ENCODE data around the gene CTAGE1. TPM values are rescaled to one million over a fixed set of nuclear protein-coding genes. Genes with fewer than 3 reads are reported as not detected.

Gene CTAGE1
- total RNA-seq, 1 donor from 2014 or later, result not detected

GRCh38 chr18:22385718-22386117, 32.0 kb downstream of the CTAGE1 start:
- no peak overlapping the region for H3K4me3 Mint-ChIP-seq

GRCh38 chr18:22378672-22379282, 38.9 kb downstream of the CTAGE1 start:
- Histone ChIP-seq H3K4me2 (no peak overlapping the region), H3K27me3 (peaks cover 45% of the 10 kb centered on the region), H3K27ac (no peak overlapping the region), H3K79me2 (ENCODE audit: low read depth) (no peaks in the 10 kb centered on the region), H4K20me1 (ENCODE audit: low read depth) (no peaks in the 10 kb centered on the region), H3K4me1 (no peaks in the 10 kb centered on the region), H3K9me3 (ENCODE audit: low read depth) (no peaks in the 10 kb centered on the region), H3F3A (ENCODE audit: low read depth) (no peaks in the 10 kb centered on the region), H3K36me3 (no peaks in the 10 kb centered on the region), H2AFZ (replicated peaks) (no peak overlapping the region), H3K4me3 (no peak overlapping the region), H3K9ac (no peak overlapping the region)
- Mint-ChIP-seq H3K4me3 (no peak overlapping the region), H3K9me3 (no peaks in the 10 kb centered on the region), H3K27me3 (ENCODE audit: insufficient read depth, low read depth) (no peaks in the 10 kb centered on the region), H3K4me1 (no peaks in the 10 kb centered on the region), H3K27ac (no peak overlapping the region), H3K36me3 (no peaks in the 10 kb centered on the region)
- DNase-seq (ENCODE audit: low spot score), result peak; percentile 67
- TF ChIP-seq CTCF (IDR thresholded peaks at IDR 0.05) (peak; percentile 70), EZH2phosphoT487 (IDR thresholded peaks at IDR 0.05) (no peak)

More at GRCh38 chr18:22385718-22386117, 32.0 kb downstream of the CTAGE1 start:
- no peaks in the 10 kb centered on the region for H3K27me3 Mint-ChIP-seq (ENCODE audit: insufficient read depth, low read depth)
- Histone ChIP-seq H3K4me1 (no peaks in the 10 kb centered on the region), H2AFZ (replicated peaks) (no peak overlapping the region), H3K4me2 (no peak overlapping the region), H3K27ac (no peak overlapping the region), H3F3A (ENCODE audit: low read depth) (no peaks in the 10 kb centered on the region), H3K4me3 (no peak overlapping the region), H3K27me3 (peaks cover 8% of the 10 kb centered on the region), H4K20me1 (ENCODE audit: low read depth) (no peaks in the 10 kb centered on the region), H3K9me3 (ENCODE audit: low read depth) (no peaks in the 10 kb centered on the region), H3K9ac (no peak overlapping the region), H3K79me2 (ENCODE audit: low read depth) (no peaks in the 10 kb centered on the region), H3K36me3 (no peaks in the 10 kb centered on the region)
- H3K4me1 Mint-ChIP-seq, result no peaks in the 10 kb centered on the region
- no peak overlapping the region for H3K27ac Mint-ChIP-seq
- H3K36me3 Mint-ChIP-seq, result no peaks in the 10 kb centered on the region
- DNase-seq (ENCODE audit: low spot score), result no peak
- no peaks in the 10 kb centered on the region for H3K9me3 Mint-ChIP-seq
- TF ChIP-seq EZH2phosphoT487 (IDR thresholded peaks at IDR 0.05) (no peak), CTCF (IDR thresholded peaks at IDR 0.05) (no peak), EZH2 (IDR thresholded peaks at IDR 0.05) (no peak)

GRCh38 chr18:22377769-22378168, 39.9 kb downstream of the CTAGE1 start:
- Histone ChIP-seq H2AFZ (replicated peaks) (no peak overlapping the region), H3K27me3 (peaks cover 45% of the 10 kb centered on the region), H3K79me2 (ENCODE audit: low read depth) (no peaks in the 10 kb centered on the region), H3K9ac (no peak overlapping the region), H3K4me1 (no peaks in the 10 kb centered on the region), H3K36me3 (no peaks in the 10 kb centered on the region), H3K27ac (no peak overlapping the region), H3K4me2 (no peak overlapping the region), H4K20me1 (ENCODE audit: low read depth) (no peaks in the 10 kb centered on the region), H3K4me3 (no peak overlapping the region), H3K9me3 (ENCODE audit: low read depth) (no peaks in the 10 kb centered on the region), H3F3A (ENCODE audit: low read depth) (no peaks in the 10 kb centered on the region)
- Mint-ChIP-seq H3K4me3 (no peak overlapping the region), H3K36me3 (no peaks in the 10 kb centered on the region), H3K9me3 (peaks cover 2% of the 10 kb centered on the region), H3K4me1 (no peaks in the 10 kb centered on the region), H3K27me3 (ENCODE audit: insufficient read depth, low read depth) (no peaks in the 10 kb centered on the region), H3K27ac (no peak overlapping the region)
- DNase-seq (ENCODE audit: low spot score), result no peak
- TF ChIP-seq CTCF (IDR thresholded peaks at IDR 0.05), result no peak
- no peak for TF ChIP-seq EZH2phosphoT487 (IDR thresholded peaks at IDR 0.05)
- TF ChIP-seq EZH2 (IDR thresholded peaks at IDR 0.05), result no peak
